ENCODE data around the gene DPH7.
"Not testable (repeated sequence)": the region's sequence is repeated elsewhere in the genome, so short reads cannot be mapped to it uniquely, and the experiment has no call there.

Gene DPH7

GRCh38 chr9:137578518-137579258 lies at the start of gene DPH7:
DPH7 (minus strand) TSS chr9:137578925; CDS start chr9:137578777, 148 bp downstream.
- DNase-seq (ENCODE audit: low read depth) = peak; percentile 95
- peak; percentile 96 for TF ChIP-seq CTCF (IDR thresholded peaks at IDR 0.05; ENCODE audit: insufficient read depth, low read depth, low read length, missing control alignments)
- H3K4me3 ChIP-seq (ENCODE audit: low read depth, low read length) = peak within 1 kb of the TSS; percentile 77

GRCh38 chr9:137627406-137627805 lies 48.7 kb upstream of the DPH7 start:
- not testable (repeated sequence) for H3K4me3 ChIP-seq (ENCODE audit: low read depth, low read length); DNase-seq (ENCODE audit: low read depth)

GRCh38 chr9:137626464-137626863 lies 47.7 kb upstream of the DPH7 start:
- TF ChIP-seq CTCF (IDR thresholded peaks at IDR 0.05; ENCODE audit: insufficient read depth, low read depth, low read length, missing control alignments) = no peak
- no peak for DNase-seq (ENCODE audit: low read depth)
- H3K4me3 ChIP-seq (ENCODE audit: low read depth, low read length) = no peak overlapping the region

- not testable (repeated sequence) for H3K4me3 ChIP-seq (ENCODE audit: low read depth, low read length); DNase-seq (ENCODE audit: low read depth)
These were observed 43.5 kb upstream of the DPH7 start for GRCh38 chr9:137622211-137622610.

GRCh38 chr9:137621131-137621757 lies 42.5 kb upstream of the DPH7 start:
- TF ChIP-seq CTCF (IDR thresholded peaks at IDR 0.05; ENCODE audit: insufficient read depth, low read depth, low read length, missing control alignments) = peak; percentile 12
- no peak overlapping the region for H3K4me3 ChIP-seq (ENCODE audit: low read depth, low read length)
- DNase-seq (ENCODE audit: low read depth) = no peak

GRCh38 chr9:137620581-137620980 lies 41.9 kb upstream of the DPH7 start:
- peak overlapping the region; percentile 83 for H3K4me3 ChIP-seq (ENCODE audit: low read depth, low read length)
- TF ChIP-seq CTCF (IDR thresholded peaks at IDR 0.05; ENCODE audit: insufficient read depth, low read depth, low read length, missing control alignments) = no peak
- DNase-seq (ENCODE audit: low read depth) = no peak

GRCh38 chr9:137620048-137620405 lies 41.3 kb upstream of the DPH7 start:
- no peak for DNase-seq (ENCODE audit: low read depth)
- no peak for TF ChIP-seq CTCF (IDR thresholded peaks at IDR 0.05; ENCODE audit: insufficient read depth, low read depth, low read length, missing control alignments)
- H3K4me3 ChIP-seq (ENCODE audit: low read depth, low read length) = peak overlapping the region; percentile 83
